HG03159 (cell line): ENCODE results near the gene GTF3C1.

Experiments
- ATAC-seq: cut with Tn5 transposase; IDR thresholded peaks from one replicate; pipeline ENCODE4 v1.9.1; 2021; ENCODE audit warnings: mild to moderate bottlenecking, moderate library complexity; ENCODE audit not compliant: unreplicated experiment

GTF3C1 gene

GRCh38 chr16:27520982-27521673 lies 28.6 kb downstream of the GTF3C1 start:
- no peak for ATAC-seq

GRCh38 chr16:27518226-27518625 lies 31.5 kb downstream of the GTF3C1 start:
- no peak for ATAC-seq

DNA sequence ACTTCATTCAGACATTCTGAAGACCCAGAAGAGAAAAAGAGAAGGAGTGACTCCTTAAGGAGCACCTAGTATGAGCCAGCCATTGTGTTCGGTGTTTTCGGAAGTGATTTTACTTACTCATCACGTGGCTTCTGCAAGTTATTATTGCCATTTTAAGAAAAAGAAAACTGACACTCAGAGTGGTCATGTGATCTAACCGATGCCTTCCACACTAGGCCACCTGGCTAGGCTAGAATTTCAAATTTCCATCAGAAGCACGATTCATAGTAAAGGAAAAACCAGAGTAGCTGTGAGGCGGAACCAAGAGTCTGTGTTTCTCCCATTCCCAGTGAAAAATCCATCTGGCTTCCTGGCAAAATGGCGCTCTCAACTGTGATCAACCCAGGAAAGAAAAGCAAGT lies 32.0 kb downstream of the GTF3C1 start:
- no peak for ATAC-seq

GRCh38 chr16:27516365-27516764 lies 33.3 kb downstream of the GTF3C1 start:
- no peak for ATAC-seq

GRCh38 chr16:27515874-27516353 lies 33.8 kb downstream of the GTF3C1 start:
- no peak for ATAC-seq

DNA sequence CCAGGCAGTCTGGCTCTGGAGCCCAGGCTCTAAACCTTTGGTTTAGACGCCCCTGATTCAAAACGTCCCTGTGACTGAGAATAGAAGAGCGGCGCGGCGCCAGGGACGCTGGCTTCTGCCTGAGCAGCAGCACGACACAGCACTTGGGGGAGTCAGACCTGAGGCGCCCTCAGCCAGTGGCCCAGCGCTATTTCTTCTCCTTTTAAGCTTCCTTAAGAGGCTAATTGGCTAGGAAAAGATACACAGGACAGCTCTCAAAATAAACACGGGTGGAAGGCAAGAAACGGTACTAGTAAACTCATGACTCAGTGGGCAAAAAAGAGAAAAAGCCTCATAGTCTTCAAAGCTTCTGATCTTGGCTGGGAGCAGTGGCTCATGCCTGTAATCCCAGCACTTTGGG lies 34.9 kb downstream of the GTF3C1 start:
- no peak for ATAC-seq

DNA sequence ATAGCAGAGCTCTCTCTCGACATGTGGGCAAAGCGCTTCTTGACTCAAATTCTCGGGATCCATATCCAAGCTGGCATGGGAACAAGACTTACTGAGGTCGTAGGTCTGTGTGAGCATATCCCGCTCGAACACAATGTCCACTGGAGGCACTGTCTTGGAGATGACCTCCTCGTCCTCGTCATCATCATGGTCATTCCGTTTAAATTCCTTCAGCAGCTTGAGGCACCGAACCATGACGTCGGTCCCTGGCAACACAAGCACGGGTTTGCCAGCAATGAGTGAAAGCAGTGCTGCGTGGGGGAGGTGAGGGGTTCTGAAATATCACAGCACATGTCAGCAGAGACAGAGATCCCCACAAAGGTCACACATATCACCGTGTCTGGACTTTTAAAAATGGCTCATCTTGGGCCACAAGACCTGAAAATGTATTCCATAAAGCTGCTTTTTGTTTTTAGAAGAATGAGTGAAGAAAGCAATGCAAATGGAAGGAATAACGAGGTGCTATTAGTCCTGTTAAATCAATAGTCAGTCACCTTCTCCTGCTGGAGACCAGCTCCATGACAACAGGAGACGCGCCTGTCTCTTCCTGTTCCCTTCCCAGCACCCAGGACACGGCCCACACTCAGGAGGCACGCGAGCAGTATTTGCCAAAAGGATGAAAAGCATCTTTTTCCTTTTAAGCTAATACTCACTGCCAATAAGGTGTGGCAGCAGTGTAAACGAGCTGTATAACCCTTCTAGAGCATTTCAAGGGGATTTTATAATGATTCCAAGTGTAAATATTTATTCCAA lies 37.9 kb downstream of the GTF3C1 start:
- no peak for ATAC-seq

- no peak for ATAC-seq
Measured at GRCh38 chr16:27508476-27508875, 41.2 kb downstream of the GTF3C1 start.

DNA sequence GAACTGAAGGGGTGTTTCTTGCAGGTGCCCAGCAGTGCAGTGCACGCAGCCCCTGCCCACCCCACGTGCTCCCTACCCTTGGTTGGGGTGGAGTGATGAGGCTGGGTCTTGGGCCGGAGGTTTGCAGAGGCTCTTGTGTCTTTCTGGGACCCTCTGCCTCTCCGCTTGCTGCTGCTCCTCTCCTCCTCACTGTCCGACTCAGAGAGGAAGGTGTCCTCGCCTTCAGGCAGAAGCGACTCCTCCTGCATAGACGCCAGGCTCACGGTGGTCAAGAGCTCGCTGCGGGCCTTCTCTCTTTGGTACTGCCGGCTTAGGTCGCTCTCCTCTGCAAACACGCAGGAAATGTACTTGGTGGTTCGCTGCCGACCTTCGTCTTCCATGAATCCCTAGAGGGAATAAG lies 42.9 kb downstream of the GTF3C1 start:
- no peak for ATAC-seq

DNA sequence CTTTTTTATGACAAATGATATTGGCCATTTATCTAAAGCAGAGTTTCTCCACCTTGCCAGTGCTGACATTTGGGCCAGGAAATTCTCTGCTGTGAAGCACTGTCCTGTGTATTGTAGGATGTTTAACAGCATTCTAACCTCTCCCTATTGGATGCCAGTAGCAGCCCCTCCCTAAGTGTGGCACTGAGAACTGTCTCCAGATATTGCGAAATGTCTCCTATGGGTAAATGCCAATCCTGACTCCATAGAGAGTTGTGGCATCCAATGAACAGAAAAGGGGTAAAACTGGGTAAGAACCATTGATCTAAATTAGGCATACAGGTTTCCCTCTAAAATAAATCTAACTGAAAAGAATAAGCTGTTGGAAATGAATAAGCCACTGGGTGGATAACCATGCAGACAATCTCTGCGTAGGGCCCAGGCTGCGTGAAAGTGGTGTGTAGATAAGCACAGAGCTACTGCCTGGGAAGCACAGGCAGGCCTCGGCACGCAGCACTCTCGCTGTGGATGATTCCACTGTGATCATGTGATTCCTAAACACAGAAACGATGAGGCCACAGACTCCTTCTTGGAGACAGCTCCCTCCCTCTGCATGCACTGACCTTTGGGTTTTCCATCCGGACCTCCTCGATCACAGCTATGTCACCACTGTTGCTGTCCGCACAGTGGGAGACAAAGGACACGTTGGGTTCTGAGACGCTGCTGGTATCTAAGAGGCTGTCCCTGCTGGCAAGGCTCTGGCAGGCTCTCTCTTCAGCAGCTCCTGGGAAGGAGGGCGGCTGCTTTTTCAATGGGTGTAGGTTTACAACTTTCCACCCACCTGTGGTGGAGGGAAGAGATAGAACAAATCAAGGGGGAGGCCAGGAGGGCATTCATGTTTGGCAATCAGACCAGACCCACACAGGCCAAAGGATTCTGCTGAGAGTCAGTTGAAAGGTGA lies 44.1 kb downstream of the GTF3C1 start:
- no peak for ATAC-seq

DNA sequence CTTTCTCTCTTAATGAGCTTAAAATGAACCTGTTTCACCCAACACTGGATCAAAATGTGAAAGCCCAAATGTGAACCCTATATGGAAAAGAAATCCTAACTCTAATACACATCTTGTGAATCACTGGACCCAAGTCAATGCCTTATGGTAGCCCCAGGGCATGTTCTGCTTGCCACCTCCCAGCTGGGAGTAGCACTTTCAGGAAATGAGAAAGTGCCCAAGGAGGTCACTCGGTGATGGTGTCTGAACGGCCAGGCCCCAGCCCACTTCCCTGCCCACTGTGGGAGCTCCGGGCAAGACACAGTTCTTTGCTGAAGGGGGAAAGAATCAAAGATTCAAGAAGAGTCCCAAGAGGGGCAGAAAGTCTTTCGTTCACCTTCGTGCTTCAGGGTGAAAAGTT lies 46.1 kb downstream of the GTF3C1 start:
- no peak for ATAC-seq

- no peak for ATAC-seq
Measured at GRCh38 chr16:27500801-27501200, 48.9 kb downstream of the GTF3C1 start.

GRCh38 chr16:27499659-27500055 lies 50.1 kb downstream of the GTF3C1 start:
- ATAC-seq, result no peak

DNA sequence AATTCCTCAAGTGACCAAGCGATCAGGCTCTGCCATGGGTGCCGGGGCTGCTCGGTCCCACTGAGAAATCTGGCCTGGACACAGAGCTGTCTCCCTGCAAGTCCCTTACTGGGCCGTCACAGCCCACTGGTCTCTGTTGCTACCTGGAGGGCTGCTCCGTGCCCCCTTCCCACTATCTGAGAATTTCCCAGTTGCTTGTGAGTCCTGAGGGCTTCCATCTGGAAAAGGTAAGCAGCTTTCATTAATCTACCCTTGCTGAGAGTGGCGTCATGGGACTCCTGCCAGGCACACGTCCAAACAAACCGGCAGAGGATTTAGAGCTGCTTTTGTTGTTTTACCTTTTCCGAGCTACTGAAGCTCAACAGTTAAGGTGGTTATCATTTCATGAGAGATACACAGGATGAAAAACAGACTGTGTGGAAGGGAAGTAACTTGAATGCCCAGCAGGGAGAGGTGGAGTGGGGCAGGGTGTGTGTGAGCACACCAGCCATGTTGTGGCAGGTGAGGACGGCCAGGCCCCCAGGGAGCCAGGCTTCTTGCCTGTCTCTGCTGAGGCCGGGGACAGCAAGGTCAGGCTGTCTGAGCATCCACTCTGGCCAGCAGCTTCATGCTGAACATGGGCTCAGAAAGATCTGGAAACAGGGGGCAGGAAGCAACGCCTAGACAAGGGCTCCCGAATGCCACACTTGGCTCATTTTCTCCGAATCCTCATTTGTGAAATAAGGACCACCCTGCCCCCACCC lies 50.6 kb downstream of the GTF3C1 start:
- ATAC-seq, result no peak

- ATAC-seq, result no peak
Measured at GRCh38 chr16:27498031-27498825, 51.5 kb downstream of the GTF3C1 start.

DNA sequence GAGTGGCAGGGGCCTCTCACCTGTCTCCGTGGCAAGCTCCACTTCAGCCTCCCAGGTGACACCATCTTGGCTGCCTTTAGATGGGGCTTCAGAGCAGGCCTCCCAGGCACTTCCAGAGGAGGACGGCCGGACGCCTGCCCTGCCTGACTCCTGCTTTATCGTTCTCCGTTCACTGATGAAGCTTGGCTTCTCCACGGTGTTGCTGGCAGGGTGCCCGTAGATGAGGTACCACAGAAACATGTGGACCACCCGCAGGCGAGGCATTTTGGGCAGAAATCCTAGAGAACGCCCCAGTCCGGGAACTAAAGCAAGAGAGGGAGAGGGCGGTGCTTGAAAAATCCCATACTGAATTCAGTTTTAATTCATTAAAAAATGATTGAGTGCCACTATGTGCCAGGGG lies 54.5 kb downstream of the GTF3C1 start:
- no peak for ATAC-seq

GRCh38 chr16:27492588-27492979 lies 57.1 kb downstream of the GTF3C1 start:
- ATAC-seq, result no peak

DNA sequence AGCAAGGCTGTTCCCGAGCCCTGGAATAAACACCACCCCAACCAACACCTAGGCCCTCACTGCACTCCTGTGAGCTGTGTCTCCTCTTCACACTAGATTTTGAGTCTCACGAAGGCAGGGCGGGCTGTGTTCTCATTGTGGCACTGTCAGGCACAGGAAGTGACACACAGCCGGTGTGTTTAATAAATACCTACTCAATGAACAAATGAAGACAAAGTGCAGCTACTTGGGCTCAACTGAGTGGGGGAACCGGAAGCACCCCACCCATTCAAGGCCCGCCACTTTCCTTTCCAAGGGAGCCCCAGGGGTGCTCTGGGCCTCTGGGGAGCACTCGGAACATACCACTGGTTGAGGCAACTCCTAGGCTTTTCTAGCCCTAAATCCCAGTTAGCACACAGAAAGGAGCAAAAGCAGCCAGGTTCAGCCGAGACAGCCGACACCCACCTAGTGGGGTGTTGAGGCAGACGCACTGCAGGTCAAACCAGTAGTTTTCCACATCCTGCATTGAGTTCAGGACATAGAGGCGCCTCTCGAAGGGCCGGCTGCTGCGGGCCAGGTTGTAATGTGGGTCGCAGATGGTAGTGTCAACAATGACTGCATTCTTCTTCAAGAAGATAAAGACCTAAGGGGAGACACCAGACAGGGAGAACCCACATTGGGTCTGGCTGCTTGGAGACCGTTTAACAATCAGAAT lies 57.7 kb downstream of the GTF3C1 start:
- ATAC-seq, result no peak

DNA sequence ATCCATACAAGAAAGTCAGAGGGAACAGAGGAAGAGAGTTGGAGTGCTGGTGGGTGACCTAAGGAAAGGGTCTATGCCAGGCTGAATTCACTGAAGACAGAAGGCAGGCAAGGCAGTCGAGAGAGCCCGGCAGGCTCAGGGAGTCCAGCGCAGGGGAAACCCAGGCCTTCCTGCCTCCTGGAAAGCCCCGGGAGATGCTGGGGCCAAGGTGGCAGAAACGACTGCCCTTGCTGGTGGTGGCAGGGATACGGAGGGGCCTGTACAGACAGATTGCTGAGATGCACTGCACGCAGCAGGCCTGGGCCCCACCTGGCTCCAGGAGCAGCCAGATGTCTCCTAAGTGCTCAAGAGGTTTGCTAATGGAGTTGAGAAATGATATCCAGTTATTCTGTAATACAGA lies 59.8 kb downstream of the GTF3C1 start:
- no peak for ATAC-seq
